ENCODE results near the gene ATP5PO. TPM values are rescaled to one million over a fixed set of nuclear protein-coding genes. Genes with fewer than 3 reads are reported as not detected.

The ATP5PO gene
- total and polyA plus RNA-seq, 2 of the 8 experiments (the other 6 are each of a cell fraction or from before 2014, with no cell fraction given) = 251 to 267 TPM

GRCh38 chr21:33932731-33933130 is 17.1 kb upstream of the ATP5PO start (continued):
- TF ChIP-seq CHD7 (IDR thresholded peaks at IDR 0.05; ENCODE audit: insufficient replicate concordance, low read length) = no peak
- TF ChIP-seq MAFK (IDR thresholded peaks at IDR 0.05; ENCODE audit: low read depth, low read length) = no peak
- TF ChIP-seq EP300 (IDR thresholded peaks at IDR 0.05; ENCODE audit: borderline replicate concordance in 1 of 2, low read depth in 2 of 2, low read length in 2 of 2) = no peak
- TF ChIP-seq SIX5 (IDR thresholded peaks at IDR 0.05; ENCODE audit: low read depth, low read length) = no peak
- no peak for TF ChIP-seq HDAC2 (IDR thresholded peaks at IDR 0.05; ENCODE audit: borderline replicate concordance in 1 of 2, low read depth in 2 of 2, low read length in 2 of 2)
- TF ChIP-seq SIN3A (conservative IDR thresholded peaks at IDR 0.05 in 1 of 2, IDR thresholded peaks at IDR 0.05 in 1 of 2; ENCODE audit: low read depth in 1 of 2, low read length in 2 of 2) = no peak
- no peak for TF ChIP-seq SP2 (IDR thresholded peaks at IDR 0.05; ENCODE audit: low read length)
- TF ChIP-seq KDM1A (IDR thresholded peaks at IDR 0.05; ENCODE audit: borderline replicate concordance, low read length) = no peak
